Suppressor macrophage treated with lipopolysaccharide for 1 hour (primary cell): ENCODE results near the gene IL6.
"Not testable (repeated sequence)": the region's sequence is repeated elsewhere in the genome, so short reads cannot be mapped to it uniquely, and the experiment has no call there.

Source experiments
- DNase-seq, 3 donors: peaks; one replicate each; pipeline ENCODE4 v3.0.0-alpha.2; 2020 to 2022

IL6 gene

DNA sequence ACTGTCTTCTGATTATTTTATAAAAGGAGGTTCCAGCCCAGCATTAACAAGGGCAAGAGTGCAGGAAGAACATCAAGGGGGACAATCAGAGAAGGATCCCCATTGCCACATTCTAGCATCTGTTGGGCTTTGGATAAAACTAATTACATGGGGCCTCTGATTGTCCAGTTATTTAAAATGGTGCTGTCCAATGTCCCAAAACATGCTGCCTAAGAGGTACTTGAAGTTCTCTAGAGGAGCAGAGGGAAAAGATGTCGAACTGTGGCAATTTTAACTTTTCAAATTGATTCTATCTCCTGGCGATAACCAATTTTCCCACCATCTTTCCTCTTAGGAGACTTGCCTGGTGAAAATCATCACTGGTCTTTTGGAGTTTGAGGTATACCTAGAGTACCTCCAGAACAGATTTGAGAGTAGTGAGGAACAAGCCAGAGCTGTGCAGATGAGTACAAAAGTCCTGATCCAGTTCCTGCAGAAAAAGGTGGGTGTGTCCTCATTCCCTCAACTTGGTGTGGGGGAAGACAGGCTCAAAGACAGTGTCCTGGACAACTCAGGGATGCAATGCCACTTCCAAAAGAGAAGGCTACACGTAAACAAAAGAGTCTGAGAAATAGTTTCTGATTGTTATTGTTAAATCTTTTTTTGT, 2.3 kb downstream of the IL6 start:
- peak in 1 of 3 donors; percentile 52 for DNase-seq

DNA sequence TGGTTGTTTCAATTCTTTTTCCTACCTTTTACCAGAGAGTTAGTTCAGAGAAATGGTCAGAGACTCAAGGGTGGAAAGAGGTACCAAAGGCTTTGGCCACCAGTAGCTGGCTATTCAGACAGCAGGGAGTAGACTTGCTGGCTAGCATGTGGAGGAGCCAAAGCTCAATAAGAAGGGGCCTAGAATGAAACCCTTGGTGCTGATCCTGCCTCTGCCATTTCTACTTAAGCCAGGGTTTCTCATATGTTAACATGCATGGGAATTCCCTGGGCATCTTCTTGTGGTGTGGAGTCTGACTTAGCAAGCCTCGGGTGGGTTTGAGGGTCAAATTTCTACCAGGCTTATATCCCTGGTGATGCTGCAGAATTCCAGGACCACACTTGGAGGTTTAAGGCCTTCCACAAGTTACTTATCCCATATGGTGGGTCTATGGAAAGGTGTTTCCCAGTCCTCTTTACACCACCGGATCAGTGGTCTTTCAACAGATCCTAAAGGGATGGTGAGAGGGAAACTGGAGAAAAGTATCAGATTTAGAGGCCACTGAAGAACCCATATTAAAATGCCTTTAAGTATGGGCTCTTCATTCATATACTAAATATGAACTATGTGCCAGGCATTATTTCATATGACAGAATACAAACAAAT, 3.2 kb downstream of the IL6 start:
- peak in 2 of 3 donors; percentile 33 to 59 for DNase-seq

DNA sequence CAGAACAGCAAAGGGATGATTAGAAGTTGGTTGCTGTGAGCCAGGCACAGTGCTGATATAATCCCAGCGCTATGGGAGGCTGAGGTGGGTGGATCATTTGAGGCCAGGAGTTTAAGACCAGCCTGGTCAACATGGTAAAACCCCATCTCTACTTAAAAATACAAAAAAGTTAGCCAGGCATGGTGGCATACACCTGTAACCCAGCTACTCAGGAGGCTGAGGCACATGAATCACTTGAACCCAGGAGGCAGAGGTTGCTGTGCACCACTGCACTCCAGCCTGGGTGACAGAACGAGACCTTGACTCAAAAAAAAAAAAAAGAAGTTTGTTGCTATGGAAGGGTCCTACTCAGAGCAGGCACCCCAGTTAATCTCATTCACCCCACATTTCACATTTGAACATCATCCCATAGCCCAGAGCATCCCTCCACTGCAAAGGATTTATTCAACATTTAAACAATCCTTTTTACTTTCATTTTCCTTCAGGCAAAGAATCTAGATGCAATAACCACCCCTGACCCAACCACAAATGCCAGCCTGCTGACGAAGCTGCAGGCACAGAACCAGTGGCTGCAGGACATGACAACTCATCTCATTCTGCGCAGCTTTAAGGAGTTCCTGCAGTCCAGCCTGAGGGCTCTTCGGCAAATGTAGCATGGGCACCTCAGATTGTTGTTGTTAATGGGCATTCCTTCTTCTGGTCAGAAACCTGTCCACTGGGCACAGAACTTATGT, 4.1 kb downstream of the IL6 start:
- peak; percentile 44 to 81 (median 57) for DNase-seq

DNA sequence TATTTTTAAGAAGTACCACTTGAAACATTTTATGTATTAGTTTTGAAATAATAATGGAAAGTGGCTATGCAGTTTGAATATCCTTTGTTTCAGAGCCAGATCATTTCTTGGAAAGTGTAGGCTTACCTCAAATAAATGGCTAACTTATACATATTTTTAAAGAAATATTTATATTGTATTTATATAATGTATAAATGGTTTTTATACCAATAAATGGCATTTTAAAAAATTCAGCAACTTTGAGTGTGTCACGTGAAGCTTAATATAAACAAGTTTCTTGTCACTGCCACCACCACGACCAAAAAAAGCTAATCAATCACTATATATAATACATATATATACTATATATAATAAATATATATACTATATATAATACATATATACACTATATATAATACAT, 4.8 kb downstream of the IL6 start:
- peak in 2 of 3 donors; percentile 32 to 65 for DNase-seq

GRCh38 chr7:22732556-22733126, 5.6 kb downstream of the IL6 start:
- peak; percentile 9 to 57 (median 47) for DNase-seq

- peak in 1 of 3 donors; percentile 43 for DNase-seq
These were observed 6.8 kb downstream of the IL6 start for GRCh38 chr7:22733761-22734160.

GRCh38 chr7:22743014-22743413, 16.0 kb downstream of the IL6 start:
- no peak for DNase-seq

- no peak for DNase-seq
These were observed 24.3 kb downstream of the IL6 start for GRCh38 chr7:22751341-22751740.

DNA sequence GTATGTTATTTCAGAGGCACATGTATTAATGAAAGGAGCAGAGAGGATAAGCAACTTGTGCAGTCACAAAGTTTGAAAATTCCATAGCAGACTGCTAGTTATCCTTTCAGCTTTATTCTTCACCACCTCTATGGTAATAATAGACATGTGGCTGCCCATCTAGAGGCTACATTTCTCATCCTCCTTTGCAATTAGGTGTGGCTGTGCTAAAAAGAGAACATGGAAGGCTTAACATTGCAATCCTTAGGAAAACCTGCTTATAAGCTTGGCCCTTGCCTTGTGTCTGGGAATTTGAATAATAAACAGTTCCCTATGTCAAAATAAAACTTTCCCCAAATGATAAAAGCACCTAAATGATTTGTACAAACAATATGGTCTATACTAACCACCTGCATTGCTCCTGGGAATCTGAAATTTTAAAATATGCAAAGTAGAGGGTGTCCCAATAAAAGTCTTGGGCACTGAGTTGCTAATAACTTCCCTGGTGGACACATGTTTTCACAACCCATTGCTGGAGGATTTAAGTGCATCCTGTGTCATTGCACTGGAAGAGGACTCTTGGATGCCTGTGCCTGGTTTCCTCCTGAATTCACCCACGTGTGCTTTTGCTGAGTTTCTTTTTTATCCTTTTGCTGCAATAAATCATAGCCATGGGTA, 30.5 kb downstream of the IL6 start:
- no peak for DNase-seq

DNA sequence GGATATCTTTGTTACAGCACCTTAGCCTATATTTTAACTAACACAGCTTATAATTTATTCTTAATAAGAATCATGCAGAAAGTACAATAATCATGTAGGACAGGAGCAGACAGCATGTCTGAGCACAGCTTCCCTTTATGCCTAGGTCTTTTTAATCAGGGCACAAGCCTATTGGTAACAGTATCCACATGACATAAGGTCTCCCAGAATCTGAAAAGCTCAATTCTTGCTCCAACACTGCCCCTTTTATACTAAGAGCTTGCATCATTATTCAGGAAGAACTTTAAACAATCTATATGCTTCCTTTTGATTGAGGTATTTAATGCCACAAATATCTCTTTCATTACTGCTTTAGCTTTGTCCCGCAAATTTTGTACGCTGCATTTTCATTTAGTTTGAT, 31.6 kb downstream of the IL6 start:
- no peak for DNase-seq

GRCh38 chr7:22759721-22760120, 32.7 kb downstream of the IL6 start:
- DNase-seq = no peak

DNA sequence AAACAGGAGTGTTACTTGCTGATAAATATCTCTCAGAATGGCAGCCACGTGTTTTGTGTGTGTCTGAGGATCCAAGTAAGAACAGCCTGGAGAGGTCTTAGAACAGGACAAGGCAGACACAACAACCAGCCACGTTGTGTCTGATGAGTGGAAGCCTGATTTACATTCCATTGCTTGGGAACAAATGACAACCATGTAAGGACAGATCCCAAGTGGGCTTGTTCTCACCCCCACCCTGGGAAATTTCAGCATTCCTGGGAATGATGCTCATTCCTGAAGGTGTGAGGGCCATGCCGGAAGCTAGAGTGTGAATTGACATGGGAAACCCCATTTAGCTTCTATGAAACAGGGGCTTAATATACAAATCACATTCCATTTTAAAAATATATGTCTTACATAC, 35.9 kb downstream of the IL6 start:
- DNase-seq = no peak

- no peak for DNase-seq
These were observed 38.6 kb downstream of the IL6 start for GRCh38 chr7:22765609-22766008.

- peak in 1 of 3 donors; percentile 27 for DNase-seq
These were observed 44.3 kb downstream of the IL6 start for GRCh38 chr7:22771194-22771871.

DNA sequence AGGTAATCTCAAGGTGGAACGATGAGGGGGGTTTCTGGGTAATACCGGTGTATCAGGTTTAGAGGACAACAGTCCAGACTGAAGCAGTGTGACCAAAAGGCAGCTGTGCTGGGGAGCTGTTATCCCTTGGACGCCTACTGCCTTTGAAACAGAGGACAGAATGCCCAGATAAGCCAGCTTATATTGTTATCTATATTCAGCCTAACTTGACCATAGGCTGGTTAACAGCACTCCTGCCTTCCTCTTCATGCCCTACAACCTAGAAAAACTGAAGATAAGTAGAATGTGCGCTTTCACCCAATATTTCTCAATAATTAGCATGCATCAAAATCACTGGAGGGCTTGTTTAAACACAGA, 44.9 kb downstream of the IL6 start:
- DNase-seq = no peak

- no peak for DNase-seq
These were observed 45.9 kb downstream of the IL6 start for GRCh38 chr7:22772885-22773284.

DNA sequence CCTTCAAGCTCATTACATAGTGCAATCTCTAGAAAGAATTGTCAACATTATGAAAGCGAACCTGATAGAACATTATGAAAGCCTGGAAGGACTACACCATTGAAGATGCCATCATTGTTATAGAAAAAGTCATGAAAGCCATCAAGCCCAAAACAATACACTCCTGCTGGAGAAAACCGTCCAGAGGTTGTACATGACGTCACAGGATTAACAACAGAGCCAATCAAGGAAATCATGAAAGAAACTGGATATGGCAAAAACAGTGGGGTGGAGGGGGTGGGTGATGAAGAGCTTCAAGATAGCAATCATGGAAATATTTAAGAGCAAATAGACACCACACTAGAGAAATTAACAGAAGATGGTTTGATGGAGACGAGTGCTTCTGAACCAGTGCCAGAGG, 50.0 kb downstream of the IL6 start:
- DNase-seq = no peak

DNA sequence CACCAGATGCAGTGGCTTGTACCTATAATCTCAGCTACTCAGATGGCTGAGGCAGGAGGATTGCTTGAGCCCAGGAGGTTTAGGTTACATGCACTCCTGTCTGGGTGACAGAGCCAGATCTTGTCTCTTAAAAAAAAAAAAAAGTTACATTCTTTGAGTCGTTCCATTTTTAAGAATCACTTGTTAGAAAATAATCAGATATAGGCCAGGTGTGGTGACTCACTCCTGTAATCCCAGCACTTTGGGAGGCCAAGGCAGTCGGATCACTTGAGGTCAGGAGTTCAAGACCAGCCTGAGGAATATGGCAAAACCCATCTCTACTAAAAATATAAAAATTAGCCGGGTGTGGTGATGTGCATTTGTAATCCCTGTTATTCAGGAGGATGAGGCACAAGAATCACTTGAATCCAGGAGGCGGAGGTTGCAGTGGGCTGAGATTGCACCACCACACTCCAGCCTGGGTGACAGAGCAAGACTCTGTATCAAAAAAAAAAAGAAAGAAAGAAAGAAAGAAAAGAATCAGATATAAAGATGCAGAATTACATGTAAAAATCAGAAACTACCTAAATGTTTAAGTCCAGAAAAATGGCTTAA, 52.8 kb downstream of the IL6 start:
- DNase-seq = not testable (repeated sequence)

- DNase-seq = no peak
These were observed 54.3 kb downstream of the IL6 start for GRCh38 chr7:22781230-22781711.
